ENCODE measurements around the gene CYP17A1. TPM values are rescaled to one million over a fixed set of nuclear protein-coding genes. Genes with fewer than 3 reads are reported as not detected.

Gene CYP17A1
- polyA plus RNA-seq, 1 donor from 2014 or later: not detected

GRCh38 chr10:102814873-102815661 lies 22.1 kb downstream of the CYP17A1 start:
- Histone ChIP-seq H3K79me2 (replicated peaks; ENCODE audit: insufficient read depth, low read length) (no peaks in the 10 kb centered on the region), H3K9me3 (ENCODE audit: low read length) (no peaks in the 10 kb centered on the region), H2AFZ (ENCODE audit: low read depth, low read length) (no peak overlapping the region), H3K4me2 (ENCODE audit: low read length) (no peak overlapping the region), H3K36me3 (ENCODE audit: insufficient read depth, low read length) (no peaks in the 10 kb centered on the region), H3F3A (ENCODE audit: insufficient read depth, low read length, poor library complexity, severe bottlenecking) (no peaks in the 10 kb centered on the region), H3K9ac (ENCODE audit: low read length) (no peak overlapping the region), H3K27ac (ENCODE audit: low read length) (no peak overlapping the region), H3K27me3 (ENCODE audit: insufficient read depth, low read depth, low read length) (no peaks in the 10 kb centered on the region), H4K20me1 (ENCODE audit: insufficient read depth) (no peaks in the 10 kb centered on the region), H3K4me3 (ENCODE audit: low read length) (no peak overlapping the region), H3K9me2 (ENCODE audit: insufficient read depth, low read length) (no peaks in the 10 kb centered on the region)
- no peak for TF ChIP-seq SMC3 (conservative IDR thresholded peaks at IDR 0.05; ENCODE audit: poor library complexity)
- no peak for TF ChIP-seq EZH2 (IDR thresholded peaks at IDR 0.05; ENCODE audit: borderline replicate concordance, insufficient read depth, low read length, poor library complexity, severe bottlenecking)
- TF ChIP-seq, protein P1, sequence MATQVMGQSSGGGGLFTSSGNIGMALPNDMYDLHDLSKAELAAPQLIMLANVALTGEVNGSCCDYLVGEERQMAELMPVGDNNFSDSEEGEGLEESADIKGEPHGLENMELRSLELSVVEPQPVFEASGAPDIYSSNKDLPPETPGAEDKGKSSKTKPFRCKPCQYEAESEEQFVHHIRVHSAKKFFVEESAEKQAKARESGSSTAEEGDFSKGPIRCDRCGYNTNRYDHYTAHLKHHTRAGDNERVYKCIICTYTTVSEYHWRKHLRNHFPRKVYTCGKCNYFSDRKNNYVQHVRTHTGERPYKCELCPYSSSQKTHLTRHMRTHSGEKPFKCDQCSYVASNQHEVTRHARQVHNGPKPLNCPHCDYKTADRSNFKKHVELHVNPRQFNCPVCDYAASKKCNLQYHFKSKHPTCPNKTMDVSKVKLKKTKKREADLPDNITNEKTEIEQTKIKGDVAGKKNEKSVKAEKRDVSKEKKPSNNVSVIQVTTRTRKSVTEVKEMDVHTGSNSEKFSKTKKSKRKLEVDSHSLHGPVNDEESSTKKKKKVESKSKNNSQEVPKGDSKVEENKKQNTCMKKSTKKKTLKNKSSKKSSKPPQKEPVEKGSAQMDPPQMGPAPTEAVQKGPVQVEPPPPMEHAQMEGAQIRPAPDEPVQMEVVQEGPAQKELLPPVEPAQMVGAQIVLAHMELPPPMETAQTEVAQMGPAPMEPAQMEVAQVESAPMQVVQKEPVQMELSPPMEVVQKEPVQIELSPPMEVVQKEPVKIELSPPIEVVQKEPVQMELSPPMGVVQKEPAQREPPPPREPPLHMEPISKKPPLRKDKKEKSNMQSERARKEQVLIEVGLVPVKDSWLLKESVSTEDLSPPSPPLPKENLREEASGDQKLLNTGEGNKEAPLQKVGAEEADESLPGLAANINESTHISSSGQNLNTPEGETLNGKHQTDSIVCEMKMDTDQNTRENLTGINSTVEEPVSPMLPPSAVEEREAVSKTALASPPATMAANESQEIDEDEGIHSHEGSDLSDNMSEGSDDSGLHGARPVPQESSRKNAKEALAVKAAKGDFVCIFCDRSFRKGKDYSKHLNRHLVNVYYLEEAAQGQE (IDR thresholded peaks at IDR 0.05; ENCODE audit: borderline replicate concordance): no peak
- no peak for TF ChIP-seq MXI1 (conservative IDR thresholded peaks at IDR 0.05; ENCODE audit: poor library complexity, severe bottlenecking)
- TF ChIP-seq EP300 (conservative IDR thresholded peaks at IDR 0.05; ENCODE audit: poor library complexity, severe bottlenecking): no peak
- no peak for TF ChIP-seq POLR2AphosphoS5 (IDR thresholded peaks at IDR 0.05)

- no peak overlapping the region for H3K4me3 ChIP-seq (ENCODE audit: low read length)
- H3K36me3 ChIP-seq (ENCODE audit: insufficient read depth, low read length): no peaks in the 10 kb centered on the region
- H3K9me2 ChIP-seq (ENCODE audit: insufficient read depth, low read length): no peaks in the 10 kb centered on the region
- no peak overlapping the region for H3K27ac ChIP-seq (ENCODE audit: low read length)
- no peaks in the 10 kb centered on the region for H3K79me2 ChIP-seq (replicated peaks; ENCODE audit: insufficient read depth, low read length)
- TF ChIP-seq SMC3 (conservative IDR thresholded peaks at IDR 0.05; ENCODE audit: poor library complexity) (no peak), EP300 (conservative IDR thresholded peaks at IDR 0.05; ENCODE audit: poor library complexity, severe bottlenecking) (no peak), RAD21 (conservative IDR thresholded peaks at IDR 0.05) (no peak)
- no peaks in the 10 kb centered on the region for H4K20me1 ChIP-seq (ENCODE audit: insufficient read depth)
- no peak overlapping the region for H3K9ac ChIP-seq (ENCODE audit: low read length)
- H3K27me3 ChIP-seq (ENCODE audit: insufficient read depth, low read depth, low read length): no peaks in the 10 kb centered on the region
- no peak overlapping the region for H3K4me2 ChIP-seq (ENCODE audit: low read length)
- H3F3A ChIP-seq (ENCODE audit: insufficient read depth, low read length, poor library complexity, severe bottlenecking): no peaks in the 10 kb centered on the region
- H2AFZ ChIP-seq (ENCODE audit: low read depth, low read length): no peak overlapping the region
- no peaks in the 10 kb centered on the region for H3K9me3 ChIP-seq (ENCODE audit: low read length)
These were observed 22.8 kb downstream of the CYP17A1 start for GRCh38 chr10:102814453-102814871.

GRCh38 chr10:102813734-102814452 lies 23.3 kb downstream of the CYP17A1 start:
- Histone ChIP-seq H3K36me3 (ENCODE audit: insufficient read depth, low read length) (no peaks in the 10 kb centered on the region), H3K4me3 (ENCODE audit: low read length) (no peak overlapping the region), H3K9me3 (ENCODE audit: low read length) (no peaks in the 10 kb centered on the region), H3K27me3 (ENCODE audit: insufficient read depth, low read depth, low read length) (no peaks in the 10 kb centered on the region), H4K20me1 (ENCODE audit: insufficient read depth) (no peaks in the 10 kb centered on the region), H3F3A (ENCODE audit: insufficient read depth, low read length, poor library complexity, severe bottlenecking) (no peaks in the 10 kb centered on the region), H3K9me2 (ENCODE audit: insufficient read depth, low read length) (no peaks in the 10 kb centered on the region), H3K4me2 (ENCODE audit: low read length) (no peak overlapping the region), H2AFZ (ENCODE audit: low read depth, low read length) (no peak overlapping the region), H3K79me2 (replicated peaks; ENCODE audit: insufficient read depth, low read length) (no peaks in the 10 kb centered on the region), H3K9ac (ENCODE audit: low read length) (no peak overlapping the region), H3K27ac (ENCODE audit: low read length) (no peak overlapping the region)
- TF ChIP-seq, protein P1 (IDR thresholded peaks at IDR 0.05; ENCODE audit: borderline replicate concordance): no peak
- TF ChIP-seq EP300 (conservative IDR thresholded peaks at IDR 0.05; ENCODE audit: poor library complexity, severe bottlenecking) (no peak), CTCF (IDR thresholded peaks at IDR 0.05; ENCODE audit: poor library complexity, severe bottlenecking) (no peak), EZH2 (IDR thresholded peaks at IDR 0.05; ENCODE audit: borderline replicate concordance, insufficient read depth, low read length, poor library complexity, severe bottlenecking) (no peak), MXI1 (conservative IDR thresholded peaks at IDR 0.05; ENCODE audit: poor library complexity, severe bottlenecking) (no peak), POLR2AphosphoS5 (IDR thresholded peaks at IDR 0.05) (no peak)

Measured in neural cell (in vitro differentiated cells).